H1 (cell line): Measurements from ENCODE around the gene SUGP1. TPM values are rescaled to one million over a fixed set of nuclear protein-coding genes. Genes with fewer than 3 reads are reported as not detected.

ENCODE experiments used
- CBX8 ChIP-seq: fragments of 300-800, 300-1000 bp; sonication (generic); IDR thresholded peaks from 2 replicates; pipeline ENCODE4 v1.7.1; 2016; ENCODE audit warnings: low read depth, low read length, borderline replicate concordance
- CHD7 ChIP-seq: fragments of 300-600 bp; sonication (generic); IDR thresholded peaks from 2 replicates; pipeline ENCODE4 v1.7.1; 2012; ENCODE audit warnings: low read length, moderate library complexity, mild to moderate bottlenecking, inconsistent platforms; ENCODE audit not compliant: insufficient replicate concordance
- EP300 ChIP-seq, 2 experiments: IDR thresholded peaks; 1 replicate in 1 of 2; 2 replicates in 1 of 2; pipeline ENCODE4 v1.6.1; 2011 to 2012; ENCODE audit warnings: low read depth in 2 of 2, low read length in 2 of 2, mild to moderate bottlenecking in 2 of 2, borderline replicate concordance in 1 of 2, inconsistent platforms in 1 of 2, moderate library complexity in 1 of 2
- HDAC2 ChIP-seq, 2 experiments: fragments of 300-600 bp in 1 of 2; sonication (generic) in 1 of 2; IDR thresholded peaks; 2 replicates each; pipeline ENCODE4 v1.6.1; 2011 to 2012; ENCODE audit warnings: low read depth in 2 of 2, low read length in 2 of 2, mild to moderate bottlenecking in 2 of 2, moderate library complexity in 2 of 2, borderline replicate concordance in 1 of 2, inconsistent platforms in 1 of 2
- KDM4A ChIP-seq: IDR thresholded peaks from one replicate; pipeline ENCODE4 v1.7.1; 2012; ENCODE audit warnings: low read depth, mild to moderate bottlenecking, moderate library complexity, low read length, inconsistent platforms; ENCODE audit not compliant: severe bottlenecking
- KDM5A ChIP-seq: fragments of 200-600 bp; IDR thresholded peaks from 2 replicates; pipeline ENCODE4 v1.7.1; 2012; ENCODE audit warnings: mild to moderate bottlenecking, low read length, inconsistent platforms, mixed read lengths
- RAD21 ChIP-seq, 2 experiments: IDR thresholded peaks in 1 of 2; conservative IDR thresholded peaks in 1 of 2; 2 replicates each; pipeline ENCODE4 v1.6.1; 2011; ENCODE audit warnings: low read depth in 2 of 2, low read length in 2 of 2, improper control_type of control experiment in 1 of 2, inconsistent platforms in 1 of 2, mild to moderate bottlenecking in 1 of 2, moderate library complexity in 1 of 2
- polyA plus RNA-seq, 7 experiments: library from polyadenylated mRNA; depleted of rRNA in 3 of 7; stranded (reverse) in 5 of 7; unstranded in 2 of 7; fragments of >200 nt in 5 of 7; fragments of 200-250 nt in 2 of 7; gene quantifications; 1 replicate in 5 of 7; 2 replicates in 1 of 7; 4 replicates in 1 of 7; pipeline versions ENCODE4 v1.2.1 to v1.2.3, GENCODE V29; 2011 to 2013; ENCODE audit warnings: missing spikeins in 2 of 7, mixed read lengths in 2 of 7
- total RNA-seq: library from RNA; stranded (reverse); fragmentation: NEBNext Ultra II Directional; extraction: Animal tissue kit (Norgen Biotek cat#: 25700); gene quantifications from 2 replicates; pipeline ENCODE4 v1.2.1, GENCODE V29; 2021
- TF ChIP-seq, protein P1 (sequence below): IDR thresholded peaks from 2 replicates; pipeline ENCODE4 v1.6.1; 2012; ENCODE audit warnings: inconsistent platforms

SUGP1 gene
- total and polyA plus RNA-seq, 2 of the 8 experiments (the other 6 are each of a cell fraction or from before 2014, with no cell fraction given), result 38.5 to 65.2 TPM

DNA sequence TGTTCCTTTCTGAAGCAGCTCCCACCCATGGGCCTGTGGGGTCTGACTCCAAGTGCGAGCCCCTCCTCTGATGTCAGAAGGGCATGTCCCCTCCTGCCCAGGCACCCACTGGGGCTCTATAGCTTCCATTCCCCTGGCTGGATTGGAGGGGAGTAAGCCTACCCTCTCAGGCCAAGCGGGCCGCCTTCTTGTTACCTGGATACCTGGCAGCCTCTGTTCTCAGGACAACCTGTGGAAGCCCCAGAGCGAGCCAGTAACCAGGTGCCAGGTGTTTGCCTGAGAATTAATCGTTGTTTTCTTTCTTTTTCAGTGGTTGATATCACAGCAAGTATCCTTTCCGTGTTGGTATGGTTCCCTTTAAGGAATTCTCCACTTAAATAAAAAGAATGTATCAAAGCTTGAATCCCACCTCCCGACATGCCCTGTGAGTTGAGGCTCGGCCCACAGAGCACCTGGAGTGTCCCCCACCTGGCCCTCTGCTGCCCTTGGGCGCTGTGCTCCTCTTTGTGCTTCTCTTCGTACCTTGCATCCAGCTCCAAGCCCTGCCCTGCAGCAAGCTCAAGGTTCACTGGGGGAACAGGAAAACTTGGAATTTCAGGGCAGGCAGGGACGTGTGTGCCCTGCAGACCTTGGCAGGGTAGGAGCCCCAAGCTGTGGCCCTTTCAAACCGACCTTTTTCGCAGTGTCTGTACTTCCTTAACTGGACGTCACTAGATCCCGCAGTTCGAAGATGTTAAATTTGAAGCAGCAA, 15.3 kb upstream of the SUGP1 start (continued):
- TF ChIP-seq CHD7 (no peak), RAD21 (IDR thresholded peaks at IDR 0.05 in 1 of 2, conservative IDR thresholded peaks at IDR 0.05 in 1 of 2; ENCODE audit: low read depth in 2 of 2, low read length in 2 of 2) (no peak), HDAC2 (IDR thresholded peaks at IDR 0.05; ENCODE audit: borderline replicate concordance in 1 of 2, low read depth in 2 of 2, low read length in 2 of 2) (no peak), CBX8 (no peak), KDM4A (no peak), KDM5A (no peak), EP300 (IDR thresholded peaks at IDR 0.05; ENCODE audit: borderline replicate concordance in 1 of 2, low read depth in 2 of 2, low read length in 2 of 2) (no peak)
- TF ChIP-seq, protein P1, sequence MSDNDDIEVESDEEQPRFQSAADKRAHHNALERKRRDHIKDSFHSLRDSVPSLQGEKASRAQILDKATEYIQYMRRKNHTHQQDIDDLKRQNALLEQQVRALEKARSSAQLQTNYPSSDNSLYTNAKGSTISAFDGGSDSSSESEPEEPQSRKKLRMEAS, result no peak
